Measurements from ENCODE around the gene NUMB. TPM values are rescaled to one million over a fixed set of nuclear protein-coding genes. Genes with fewer than 3 reads are reported as not detected.

The NUMB gene
- 12.9 and 15.2 TPM in 2 replicates for total RNA-seq (2014; rRNA removed; shearing (Covaris generic))

GRCh38 chr14:73458183-73458976 lies at the start of gene NUMB:
NUMB (minus strand) TSS chr14:73458546; CDS start chr14:73355751, 102,795 bp downstream.
- DNase-seq (ENCODE audit: low read depth) = peak; percentile 99

GRCh38 chr14:73503648-73504047 lies 45.3 kb upstream of the NUMB start:
- peak; percentile 82 for DNase-seq (ENCODE audit: low read depth)

- no peak for DNase-seq (ENCODE audit: low read depth)
These were observed 43.8 kb upstream of the NUMB start for GRCh38 chr14:73502017-73502619.

GRCh38 chr14:73500360-73500759 lies 42.0 kb upstream of the NUMB start:
- DNase-seq (ENCODE audit: low read depth) = peak; percentile 15

GRCh38 chr14:73494593-73494992 lies 36.2 kb upstream of the NUMB start:
- no peak for DNase-seq (ENCODE audit: low read depth)

GRCh38 chr14:73492670-73493069 lies 34.3 kb upstream of the NUMB start:
- DNase-seq (ENCODE audit: low read depth) = no peak

GRCh38 chr14:73492043-73492552 lies 33.8 kb upstream of the NUMB start:
- no peak for DNase-seq (ENCODE audit: low read depth)

- peak; percentile 49 for DNase-seq (ENCODE audit: low read depth)
These were observed 33.1 kb upstream of the NUMB start for GRCh38 chr14:73491256-73492042.

GRCh38 chr14:73489481-73490175 lies 31.3 kb upstream of the NUMB start:
- DNase-seq (ENCODE audit: low read depth) = no peak

GRCh38 chr14:73478684-73479083 lies 20.3 kb upstream of the NUMB start:
- DNase-seq (ENCODE audit: low read depth) = no peak

- no peak for DNase-seq (ENCODE audit: low read depth)
These were observed 19.4 kb upstream of the NUMB start for GRCh38 chr14:73477618-73478266.

GRCh38 chr14:73476451-73476931 lies 18.1 kb upstream of the NUMB start:
- no peak for DNase-seq (ENCODE audit: low read depth)

- DNase-seq (ENCODE audit: low read depth) = no peak
These were observed 16.6 kb upstream of the NUMB start for GRCh38 chr14:73474952-73475351.

- peak; percentile 53 for DNase-seq (ENCODE audit: low read depth)
These were observed 14.1 kb upstream of the NUMB start for GRCh38 chr14:73472185-73473114.

GRCh38 chr14:73471582-73472184 lies 13.3 kb upstream of the NUMB start:
- DNase-seq (ENCODE audit: low read depth) = no peak

GRCh38 chr14:73468828-73469375 lies 10.6 kb upstream of the NUMB start:
- no peak for DNase-seq (ENCODE audit: low read depth)

GRCh38 chr14:73467800-73468199 lies 9.5 kb upstream of the NUMB start:
- no peak for DNase-seq (ENCODE audit: low read depth)

GRCh38 chr14:73467377-73467776 lies 9.0 kb upstream of the NUMB start:
- DNase-seq (ENCODE audit: low read depth) = peak; percentile 45

- no peak for DNase-seq (ENCODE audit: low read depth)
These were observed 8.5 kb upstream of the NUMB start for GRCh38 chr14:73466861-73467260.
